Endothelial cell of umbilical vein (primary cell): ENCODE measurements around the gene SPRR1A. TPM values are rescaled to one million over a fixed set of nuclear protein-coding genes. Genes with fewer than 3 reads are reported as not detected.

Experiments
- BruUV-seq: library from RNA; stranded (reverse); fragments of 400-500 nt; replicated peaks from 2 replicates; lab custom pipeline; 2021; lab: Mats Ljungman, UMichigan
- CTCF ChIA-PET: fragments of 300-600, 350-600 bp; sonication (Branson Sonifier 250); formaldehyde crosslinking; loops from one replicate; lab custom pipeline; 2021; ENCODE audit warnings: antibody characterized with exemption, inconsistent platforms; lab: Charles Lee
- POLR2A ChIA-PET: fragments of 300-600, 350-600 bp; sonication (Branson Sonifier 250); formaldehyde crosslinking; loops from one replicate; lab custom pipeline; 2021; ENCODE audit warnings: antibody characterized with exemption, inconsistent platforms; lab: Charles Lee
- DNase-seq: peaks from one replicate; pipeline ENCODE4 v3.0.0-alpha.2; 2011; ENCODE audit warnings: low read depth, low spot score
- FAIRE-seq: peaks from 2 replicates; lab custom pipeline; 2011; peaks lifted over from hg19 to GRCh38; lab: Jason Lieb, UNC
- H2AFZ ChIP-seq: 2 replicates; pipeline ENCODE4 v1.6.0; 2012; ENCODE audit warnings: low read depth, low read length, control low read depth, inconsistent platforms
- H3K27ac ChIP-seq: 2 replicates; pipeline ENCODE4 v1.5.1; 2011; ENCODE audit warnings: low read depth, mild to moderate bottlenecking, control low read depth, low read length, moderate library complexity; ENCODE audit not compliant: insufficient read depth
- H3K27me3 ChIP-seq, 2 experiments: 2 replicates each; pipeline versions ENCODE4 v1.6.0 to v1.6.1; 2011; ENCODE audit warnings: low read length in 2 of 2, mixed read lengths in 1 of 2; ENCODE audit not compliant: control insufficient read depth in 2 of 2, insufficient read depth in 2 of 2
- H3K36me3 ChIP-seq, 2 experiments: 2 replicates in 1 of 2; 3 replicates in 1 of 2; pipeline ENCODE4 v1.5.1; 2011; ENCODE audit warnings: low read length in 2 of 2, mild to moderate bottlenecking in 1 of 2, moderate library complexity in 1 of 2; ENCODE audit not compliant: control insufficient read depth in 2 of 2, insufficient read depth in 2 of 2; ENCODE audit errors: extremely low read depth in 1 of 2
- H3K4me1 ChIP-seq: 3 replicates; pipeline ENCODE4 v1.5.1; 2011; ENCODE audit warnings: mild to moderate bottlenecking, low read length; ENCODE audit not compliant: control insufficient read depth, insufficient read depth; ENCODE audit errors: extremely low read depth
- H3K4me2 ChIP-seq: 2 replicates; pipeline ENCODE4 v1.6.1; 2011; ENCODE audit warnings: low read length, control low read depth, mixed read lengths; ENCODE audit not compliant: insufficient read depth
- H3K4me3 ChIP-seq, 3 experiments: fragments of 200-600 bp in 1 of 3; sonication (generic), shearing (Covaris generic) in 1 of 3; replicated peaks in 1 of 3; 2 replicates each; pipeline ENCODE4 v1.5.1; 2011 to 2016; ENCODE audit warnings: control low read depth in 3 of 3, low read length in 3 of 3, mild to moderate bottlenecking in 2 of 3, inconsistent platforms in 1 of 3, low read depth in 1 of 3, moderate library complexity in 1 of 3; ENCODE audit not compliant: insufficient read depth in 1 of 3
- H3K79me2 ChIP-seq: 2 replicates; pipeline ENCODE4 v1.6.0; 2012; ENCODE audit warnings: low read length, inconsistent platforms; ENCODE audit not compliant: control insufficient read depth, insufficient read depth
- H3K9ac ChIP-seq: replicated peaks from 2 replicates; pipeline ENCODE3; 2011; ENCODE audit warnings: low read length, control low read depth; ENCODE audit not compliant: insufficient read depth; ENCODE audit errors: extremely low read depth
- H3K9me1 ChIP-seq: replicated peaks from 3 replicates; pipeline ENCODE4 v1.6.0; 2011; ENCODE audit warnings: mild to moderate bottlenecking, low read length; ENCODE audit not compliant: control insufficient read depth, insufficient read depth; ENCODE audit errors: extremely low read depth
- H3K9me3 ChIP-seq: replicated peaks from 2 replicates; pipeline ENCODE4 v1.5.1; 2012; ENCODE audit warnings: low read length, inconsistent platforms; ENCODE audit not compliant: control insufficient read depth, insufficient read depth
- H4K20me1 ChIP-seq: replicated peaks from 2 replicates; pipeline ENCODE3; 2011; ENCODE audit warnings: mild to moderate bottlenecking, low read length; ENCODE audit not compliant: control insufficient read depth, insufficient read depth; ENCODE audit errors: extremely low read depth
- EZH2 ChIP-seq: IDR thresholded peaks from 2 replicates; pipeline ENCODE4 v1.6.1; 2012; ENCODE audit warnings: borderline replicate concordance, low read depth, mild to moderate bottlenecking, moderate library complexity, low read length, inconsistent platforms; ENCODE audit not compliant: severe bottlenecking
- FOS ChIP-seq: IDR thresholded peaks from 2 replicates; pipeline ENCODE4 v1.6.1; 2011; ENCODE audit warnings: mild to moderate bottlenecking, low read length, moderate library complexity, borderline replicate concordance; ENCODE audit not compliant: insufficient read depth
- GATA2 ChIP-seq: IDR thresholded peaks from 2 replicates; pipeline ENCODE4 v1.7.0; 2011; ENCODE audit warnings: low read depth, mild to moderate bottlenecking, moderate library complexity, mixed read lengths, low read length; ENCODE audit not compliant: insufficient read length, insufficient read depth
- JUN ChIP-seq: IDR thresholded peaks from 2 replicates; pipeline ENCODE4 v1.6.1; 2011; ENCODE audit warnings: borderline replicate concordance, low read depth; ENCODE audit not compliant: insufficient read length, insufficient read depth
- MYC ChIP-seq: IDR thresholded peaks from one replicate; pipeline ENCODE4 v1.6.1; 2011; ENCODE audit warnings: mild to moderate bottlenecking, low read depth, low read length
- POLR2A ChIP-seq: IDR thresholded peaks from 2 replicates; pipeline ENCODE4 v1.6.1; 2012; ENCODE audit warnings: low read depth, mild to moderate bottlenecking, control low read depth, low read length
- POLR2AphosphoS5 ChIP-seq: IDR thresholded peaks from 2 replicates; pipeline ENCODE4 v1.6.1; 2012; ENCODE audit warnings: low read depth, mild to moderate bottlenecking, control low read depth, low read length, moderate library complexity; ENCODE audit not compliant: insufficient read depth
- dilution Hi-C: fragments of 300-500 bp; cut with MboI; formaldehyde crosslinking; loops from one replicate; pipeline ENCODE4 v1.15.0; 2019; ENCODE audit warnings: low sequenced_read_pairs; ENCODE audit not compliant: extremely low pct_ligation_motif_present
- intact Hi-C: fragments of 100-400 bp; cut with micrococcal nuclease; formaldehyde crosslinking; loops from one replicate; pipeline ENCODE4 v1.10.0; 2022
- polyA plus RNA-seq, 4 experiments: library from polyadenylated mRNA; depleted of rRNA in 3 of 4; stranded (reverse) in 3 of 4; unstranded in 1 of 4; fragments of >200 nt; gene quantifications; 2 replicates each; pipeline versions ENCODE4 v1.2.1 to v1.2.3, GENCODE V29; 2011 to 2012; ENCODE audit warnings: missing spikeins in 1 of 4
- total RNA-seq: library from RNA; stranded (reverse); gene quantifications from 2 replicates; pipeline ENCODE4 v1.2.3, GENCODE V29; 2021
- TF ChIP-seq, protein P1 (sequence below), 2 donors: IDR thresholded peaks; 1 replicate in 1 of 2; 2 replicates in 1 of 2; pipeline ENCODE4 v1.5.1; 2011; ENCODE audit warnings: low read length in 2 of 2, mild to moderate bottlenecking in 2 of 2, moderate library complexity in 2 of 2, control low read depth in 1 of 2, inconsistent platforms in 1 of 2, low read depth in 1 of 2; ENCODE audit not compliant: insufficient read depth in 1 of 2; ENCODE audit errors: extremely low read depth in 1 of 2
- TF ChIP-seq, protein P2 (sequence below): IDR thresholded peaks from 2 replicates; pipeline ENCODE4 v1.6.1; 2011; ENCODE audit not compliant: insufficient read depth, insufficient read length

SPRR1A gene
- total and polyA plus RNA-seq, 2 donors (not counting 3 experiments of a cell fraction or from before 2014, with no cell fraction given): not detected

DNA sequence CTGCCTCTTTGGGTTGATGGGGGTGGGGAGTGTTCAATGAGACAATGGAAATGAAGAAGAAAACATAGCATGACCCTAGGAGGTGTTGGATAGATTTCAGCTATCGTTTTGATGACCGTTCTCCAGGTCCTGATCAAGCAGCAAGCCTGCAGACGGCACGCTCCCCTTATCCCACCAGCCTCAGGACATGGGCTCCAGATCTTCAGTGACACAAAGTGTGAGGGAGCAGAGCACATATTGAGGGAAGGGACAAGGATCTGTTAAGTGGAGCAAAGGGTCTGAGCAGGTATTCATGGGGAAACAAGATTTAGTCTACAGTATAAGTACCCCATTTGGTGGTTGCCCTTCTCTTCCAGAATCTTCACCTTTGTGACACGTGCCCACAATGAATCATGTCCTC lies 32.2 kb upstream of the SPRR1A start:
- Histone ChIP-seq H3K9ac (no peak overlapping the region), H3K4me2 (no peak overlapping the region), H3K9me3 (no peaks in the 10 kb centered on the region), H3K4me3 (no peak overlapping the region), H3K9me1 (no peaks in the 10 kb centered on the region), H3K36me3 (no peaks in the 10 kb centered on the region), H3K27me3 (no peaks in the 10 kb centered on the region), H2AFZ (no peak overlapping the region), H3K4me1 (no peaks in the 10 kb centered on the region), H4K20me1 (no peaks in the 10 kb centered on the region), H3K79me2 (no peaks in the 10 kb centered on the region), H3K27ac (no peak overlapping the region)
- no peak for TF ChIP-seq FOS
- no peak for TF ChIP-seq MYC
- TF ChIP-seq, protein P1, sequence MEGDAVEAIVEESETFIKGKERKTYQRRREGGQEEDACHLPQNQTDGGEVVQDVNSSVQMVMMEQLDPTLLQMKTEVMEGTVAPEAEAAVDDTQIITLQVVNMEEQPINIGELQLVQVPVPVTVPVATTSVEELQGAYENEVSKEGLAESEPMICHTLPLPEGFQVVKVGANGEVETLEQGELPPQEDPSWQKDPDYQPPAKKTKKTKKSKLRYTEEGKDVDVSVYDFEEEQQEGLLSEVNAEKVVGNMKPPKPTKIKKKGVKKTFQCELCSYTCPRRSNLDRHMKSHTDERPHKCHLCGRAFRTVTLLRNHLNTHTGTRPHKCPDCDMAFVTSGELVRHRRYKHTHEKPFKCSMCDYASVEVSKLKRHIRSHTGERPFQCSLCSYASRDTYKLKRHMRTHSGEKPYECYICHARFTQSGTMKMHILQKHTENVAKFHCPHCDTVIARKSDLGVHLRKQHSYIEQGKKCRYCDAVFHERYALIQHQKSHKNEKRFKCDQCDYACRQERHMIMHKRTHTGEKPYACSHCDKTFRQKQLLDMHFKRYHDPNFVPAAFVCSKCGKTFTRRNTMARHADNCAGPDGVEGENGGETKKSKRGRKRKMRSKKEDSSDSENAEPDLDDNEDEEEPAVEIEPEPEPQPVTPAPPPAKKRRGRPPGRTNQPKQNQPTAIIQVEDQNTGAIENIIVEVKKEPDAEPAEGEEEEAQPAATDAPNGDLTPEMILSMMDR (IDR thresholded peaks at IDR 0.05; ENCODE audit: extremely low read depth in 1 of 2, insufficient read depth in 1 of 2, low read depth in 1 of 2, low read length in 2 of 2): no peak
- TF ChIP-seq GATA2: no peak
- CTCF ChIA-PET: no interaction called here
- intact Hi-C loops (no loop called here), dilution Hi-C loops (no loop called here)
- BruUV-seq: no TSS peak
- POLR2A ChIA-PET: no interaction called here
- no peak for DNase-seq
- FAIRE-seq: no peak

DNA sequence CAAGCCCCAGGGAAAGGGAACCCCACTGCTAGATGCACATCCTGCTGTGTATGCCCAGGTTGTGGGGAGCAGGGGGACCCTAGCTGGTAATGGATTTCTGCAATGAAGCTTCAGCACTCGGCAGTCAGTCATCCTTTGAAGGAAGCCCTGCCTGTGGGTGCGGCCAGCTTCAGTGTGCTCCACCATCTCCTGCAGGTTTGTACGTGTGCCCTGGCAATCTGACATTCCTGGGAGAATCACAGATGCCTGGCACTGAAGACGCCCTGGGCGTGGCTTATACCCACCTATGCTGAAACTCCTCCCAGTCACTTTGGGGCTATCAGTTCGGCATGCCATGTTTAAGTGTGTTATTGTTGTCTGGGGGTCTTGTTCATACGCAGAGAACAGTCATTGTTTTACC lies 30.1 kb upstream of the SPRR1A start:
- Histone ChIP-seq H3K79me2 (no peaks in the 10 kb centered on the region), H3K4me3 (no peak overlapping the region), H3K9me3 (no peaks in the 10 kb centered on the region), H3K4me2 (no peak overlapping the region), H3K9me1 (no peaks in the 10 kb centered on the region), H3K9ac (no peak overlapping the region), H3K27ac (no peak overlapping the region), H2AFZ (no peak overlapping the region), H3K36me3 (no peaks in the 10 kb centered on the region), H3K4me1 (no peaks in the 10 kb centered on the region), H4K20me1 (no peaks in the 10 kb centered on the region), H3K27me3 (no peaks in the 10 kb centered on the region)
- dilution Hi-C loops (no loop called here), intact Hi-C loops (no loop called here)
- no TSS peak for BruUV-seq
- ChIA-PET POLR2A (no interaction called here), CTCF (no interaction called here)
- TF ChIP-seq JUN (no peak), FOS (no peak), POLR2AphosphoS5 (no peak), POLR2A (no peak), MYC (no peak), GATA2 (no peak), EZH2 (no peak)
- TF ChIP-seq, protein P2, sequence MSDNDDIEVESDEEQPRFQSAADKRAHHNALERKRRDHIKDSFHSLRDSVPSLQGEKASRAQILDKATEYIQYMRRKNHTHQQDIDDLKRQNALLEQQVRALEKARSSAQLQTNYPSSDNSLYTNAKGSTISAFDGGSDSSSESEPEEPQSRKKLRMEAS: no peak
- TF ChIP-seq, protein P1 (IDR thresholded peaks at IDR 0.05; ENCODE audit: extremely low read depth in 1 of 2, insufficient read depth in 1 of 2, low read depth in 1 of 2, low read length in 2 of 2): no peak
- FAIRE-seq (no peak), DNase-seq (no peak)
